ENCODE results near the gene EPHB4. TPM values are rescaled to one million over a fixed set of nuclear protein-coding genes. Genes with fewer than 3 reads are reported as not detected.

EPHB4 gene
- total and polyA plus RNA-seq, 10 of the 15 experiments (the other 5 are each of a cell fraction or from before 2014, with no cell fraction given) = 0.32 to 0.85 (median 0.48) TPM; not detected in 4

- no peak overlapping the region for H2AFZ ChIP-seq (ENCODE audit: control insufficient read depth, low read depth, low read length)
- RAD21 ChIA-PET (ENCODE audit: unreplicated experiment) = no interaction called here
- H3K9ac ChIP-seq (ENCODE audit: control insufficient read depth, insufficient read depth, low read length) = no peak overlapping the region
- SMC1A ChIA-PET (ENCODE audit: uncharacterized antibody, unreplicated experiment) = no interaction called here
- H3K27ac ChIP-seq (ENCODE audit: control insufficient read depth, insufficient read depth) = no peak overlapping the region
- no peak overlapping the region for H3K4me2 ChIP-seq (ENCODE audit: control insufficient read depth, insufficient read depth)
- in situ Hi-C loops (cut with MboI) (no loop called here), intact Hi-C loops (cut with micrococcal nuclease; ENCODE audit: unreplicated experiment) (no loop called here)
- POLR2A ChIA-PET = no interaction called here
- no peaks in the 10 kb centered on the region for H3K36me3 ChIP-seq (ENCODE audit: control insufficient read depth in 2 of 2, insufficient read depth in 2 of 2, low read length in 1 of 2)
- H4K20me1 ChIP-seq (ENCODE audit: control insufficient read depth, insufficient read depth) = no peaks in the 10 kb centered on the region
- FAIRE-seq (no peak), DNase-seq (ENCODE audit: low read depth, low spot score) (no peak), ATAC-seq (no peak)
- H3K27me3 ChIP-seq (replicated peaks in 1 of 2; ENCODE audit: control insufficient read depth in 2 of 2, insufficient read depth in 2 of 2, low read length in 1 of 2) = peaks cover 12 to 14% of the 10 kb centered on the region in 2 experiments; a peak in 3 of 4 replicates
- no TSS peak for BruUV-seq (replicated peaks)
- WGBS (ENCODE audit: insufficient coverage, insufficient replicate concordance, low lambda C conversion rate, missing lambda C conversion rate) = 59% methylated on average over 20 of the region's 20 CpGs
- no peaks in the 10 kb centered on the region for H3K4me1 ChIP-seq (ENCODE audit: control insufficient read depth, insufficient read depth, low read length)
- H3K79me2 ChIP-seq (ENCODE audit: control insufficient read depth, insufficient read depth, low read length) = no peaks in the 10 kb centered on the region
- CTCF ChIA-PET = interaction anchor here (0.7 kb wide), 1 partner anchor 23 kb away, joined by 5 read pairs; the partner anchor contains the start of gene SLC12A9
- no peaks in the 10 kb centered on the region for H3K9me3 ChIP-seq (replicated peaks; ENCODE audit: control insufficient read depth, insufficient read depth, low read length)
- H3K4me3 ChIP-seq = no peak overlapping the region
- TF ChIP-seq YBX1 (IDR thresholded peaks at IDR 0.05) (no peak), CBX3 (IDR thresholded peaks at IDR 0.05; ENCODE audit: borderline replicate concordance, low read depth) (no peak), DPF2 (IDR thresholded peaks at IDR 0.05) (no peak), ZBTB40 (IDR thresholded peaks at IDR 0.05; ENCODE audit: borderline replicate concordance) (no peak), HSF1 (IDR thresholded peaks at IDR 0.05; ENCODE audit: low read depth, low read length) (no peak), NFXL1 (IDR thresholded peaks at IDR 0.05; ENCODE audit: borderline replicate concordance) (no peak), HDAC2 (IDR thresholded peaks at IDR 0.05) (no peak), CHD1 (IDR thresholded peaks at IDR 0.05; ENCODE audit: low read depth, low read length) (no peak)
These were observed 1.9 kb upstream of the EPHB4 start for GRCh38 chr7:100829150-100829716.
